WERI-Rb-1 (cell line): ENCODE data around the gene PCDHB4.
"Not testable (repeated sequence)": the region's sequence is repeated elsewhere in the genome, so short reads cannot be mapped to it uniquely, and the experiment has no call there.

Experiments used
- DNase-seq: peaks from one replicate; pipeline ENCODE4 v3.0.0-alpha.2; 2020
- H3K27ac ChIP-seq: fragments of 250-450 bp; sonication (Bioruptor Pico); 2 replicates; pipeline ENCODE4 v1.5.1; 2020; ENCODE audit warnings: mild to moderate bottlenecking, moderate library complexity
- H3K27me3 ChIP-seq: fragments of 250-450 bp; sonication (Bioruptor Pico); 2 replicates; pipeline ENCODE4 v1.5.1; 2021; ENCODE audit warnings: mild to moderate bottlenecking, low read depth, moderate library complexity; ENCODE audit not compliant: insufficient read depth, severe bottlenecking
- H3K36me3 ChIP-seq: fragments of 250-450 bp; sonication (Bioruptor Pico); 2 replicates; pipeline ENCODE4 v1.5.1; 2020; ENCODE audit warnings: mild to moderate bottlenecking, moderate library complexity
- H3K4me3 ChIP-seq: 2 replicates; pipeline ENCODE4 v1.5.1; 2011; ENCODE audit warnings: low read depth, mild to moderate bottlenecking, control low read depth, low read length
- H3K9me3 ChIP-seq: fragments of 250-450 bp; sonication (Bioruptor Pico); 2 replicates; pipeline ENCODE4 v1.5.1; 2021; ENCODE audit warnings: mild to moderate bottlenecking, moderate library complexity; ENCODE audit not compliant: severe bottlenecking
- CTCF ChIP-seq: IDR thresholded peaks from 2 replicates; pipeline ENCODE4 v1.5.1; 2011; ENCODE audit warnings: low read depth, mild to moderate bottlenecking, control low read depth, inconsistent platforms, low read length

Gene PCDHB4

GRCh38 chr5:141119250-141119649 is 2.4 kb upstream of the PCDHB4 start:
- TF ChIP-seq CTCF: no peak
- no peaks in the 10 kb centered on the region for H3K9me3 ChIP-seq
- no peak overlapping the region for H3K4me3 ChIP-seq
- H3K36me3 ChIP-seq: no peaks in the 10 kb centered on the region
- DNase-seq: no peak
- no peaks in the 10 kb centered on the region for H3K27me3 ChIP-seq
- no peak overlapping the region for H3K27ac ChIP-seq

- no peaks in the 10 kb centered on the region for H3K9me3 ChIP-seq
- no peak for TF ChIP-seq CTCF
- no peak overlapping the region for H3K4me3 ChIP-seq
- no peak overlapping the region for H3K27ac ChIP-seq
- no peaks in the 10 kb centered on the region for H3K27me3 ChIP-seq
- H3K36me3 ChIP-seq: no peaks in the 10 kb centered on the region
- no peak for DNase-seq
These were observed 367 bp downstream of the PCDHB4 start for GRCh38 chr5:141121985-141122384.

- not testable (repeated sequence) for DNase-seq, H3K27me3 ChIP-seq, H3K4me3 ChIP-seq, H3K36me3 ChIP-seq, H3K9me3 ChIP-seq, H3K27ac ChIP-seq
These were observed 1.9 kb downstream of the PCDHB4 start for GRCh38 chr5:141123396-141124135.

- Histone ChIP-seq H3K9me3 (no peaks in the 10 kb centered on the region), H3K27ac (no peak overlapping the region), H3K4me3 (no peak overlapping the region), H3K27me3 (no peaks in the 10 kb centered on the region), H3K36me3 (no peaks in the 10 kb centered on the region)
- TF ChIP-seq CTCF: no peak
- no peak for DNase-seq
These were observed 5.7 kb downstream of the PCDHB4 start for GRCh38 chr5:141127305-141127704.

GRCh38 chr5:141135030-141135717 is 13.6 kb downstream of the PCDHB4 start, which contains the start of gene PCDHB5:
Gene PCDHB5 (plus strand): TSS chr5:141135206. CDS start chr5:141135435, 229 bp downstream.
- peak; percentile 38 for DNase-seq
- H3K27me3 ChIP-seq: no peaks in the 10 kb centered on the region
- H3K36me3 ChIP-seq: no peaks in the 10 kb centered on the region
- peak within 1 kb of the TSS; percentile 40 for H3K4me3 ChIP-seq
- H3K27ac ChIP-seq: peak within 1 kb of the TSS; percentile 50; the same call in 1 of the 2 replicates
- peak; percentile 63 for TF ChIP-seq CTCF
- no peaks in the 10 kb centered on the region for H3K9me3 ChIP-seq

- no peak for TF ChIP-seq CTCF
- Histone ChIP-seq H3K4me3 (peak overlapping the region; percentile 40), H3K27ac (no peak overlapping the region), H3K9me3 (no peaks in the 10 kb centered on the region), H3K36me3 (no peaks in the 10 kb centered on the region), H3K27me3 (no peaks in the 10 kb centered on the region)
- no peak for DNase-seq
These were observed 14.2 kb downstream of the PCDHB4 start for GRCh38 chr5:141135718-141136266.

GRCh38 chr5:141137346-141137745 is 15.7 kb downstream of the PCDHB4 start:
- not testable (repeated sequence) for H3K4me3 ChIP-seq, H3K9me3 ChIP-seq, H3K27me3 ChIP-seq, H3K36me3 ChIP-seq, H3K27ac ChIP-seq, DNase-seq
